Progenitor cell of endocrine pancreas (in vitro differentiated cells): ENCODE measurements around the gene GALNT9. TPM values are rescaled to one million over a fixed set of nuclear protein-coding genes. Genes with fewer than 3 reads are reported as not detected.

Source experiments
- DNase-seq: peaks from one replicate; pipeline ENCODE4 v3.0.0; 2021; ENCODE audit warnings: low spot score; ENCODE audit not compliant: unreplicated experiment
- H3K27ac Mint-ChIP-seq: 2 replicates; pipeline ENCODE4 v1.8.0; 2021; ENCODE audit warnings: mild to moderate bottlenecking, moderate library complexity, mixed read lengths
- H3K27me3 Mint-ChIP-seq: 2 replicates; pipeline ENCODE4 v1.8.0; 2021; ENCODE audit warnings: mixed read lengths
- H3K36me3 Mint-ChIP-seq: 2 replicates; pipeline ENCODE4 v1.8.0; 2022; ENCODE audit warnings: mixed read lengths; ENCODE audit not compliant: insufficient read depth
- H3K4me1 Mint-ChIP-seq: 2 replicates; pipeline ENCODE4 v1.8.0; 2021; ENCODE audit warnings: low read depth, mixed read lengths
- H3K4me3 Mint-ChIP-seq: 2 replicates; pipeline ENCODE4 v1.8.0; 2021; ENCODE audit warnings: low read depth, mild to moderate bottlenecking, moderate library complexity, mixed read lengths
- H3K9me3 Mint-ChIP-seq: 2 replicates; pipeline ENCODE4 v1.8.0; 2021; ENCODE audit warnings: low read depth, mixed read lengths
- CTCF ChIP-seq: fragments of 200-600 bp; sonication (generic); IDR thresholded peaks from one replicate; pipeline ENCODE4 v1.5.0; 2021; ENCODE audit warnings: antibody characterized with exemption, mild to moderate bottlenecking; ENCODE audit not compliant: unreplicated experiment
- total RNA-seq: library from RNA; stranded (reverse); gene quantifications from 2 replicates; pipeline ENCODE4 v1.2.1, GENCODE V29; 2021

The GALNT9 gene
- total RNA-seq, 1 donor from 2014 or later = 0.36 TPM

DNA sequence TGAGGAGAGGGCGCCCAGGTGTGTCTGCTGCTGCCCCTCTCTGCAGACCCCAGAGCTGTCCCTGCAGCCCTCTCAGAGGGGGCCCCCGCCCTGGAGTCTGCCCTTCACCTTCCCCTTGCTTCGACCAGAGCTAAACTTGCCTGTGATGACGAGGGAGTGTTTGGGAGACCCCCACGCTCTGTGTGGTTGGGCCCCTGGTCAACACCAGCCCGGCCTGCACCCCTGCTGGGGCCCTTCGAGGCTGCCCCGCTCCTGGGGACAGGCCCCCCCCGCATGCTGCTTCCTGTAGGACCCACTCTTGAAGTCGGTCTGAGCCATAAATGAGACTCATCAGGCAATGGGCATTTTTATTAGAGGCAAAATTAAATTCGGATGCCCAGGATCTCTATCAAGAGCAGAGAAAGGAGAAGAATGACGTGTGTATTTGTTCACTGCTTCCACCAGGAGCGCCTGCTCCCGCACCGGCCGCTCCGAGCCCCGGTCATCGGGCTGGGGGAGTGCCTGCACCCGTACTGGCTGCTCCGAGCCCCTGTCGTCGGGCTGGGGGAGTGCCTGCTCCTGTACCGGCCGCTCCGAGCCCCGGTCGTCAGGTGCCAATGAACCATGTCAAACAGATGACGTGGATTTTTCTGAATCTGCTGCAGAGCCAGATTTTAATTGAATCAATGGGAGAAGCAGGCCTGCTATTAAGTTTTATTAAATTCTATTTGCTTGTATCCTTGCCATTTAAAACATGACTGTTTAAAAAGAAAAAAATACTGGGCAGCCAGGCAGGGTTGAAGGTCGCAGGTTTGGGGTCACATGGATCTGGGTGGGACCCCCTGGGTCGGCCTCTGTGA lies 137.5 kb downstream of the GALNT9 start:
- H3K36me3 Mint-ChIP-seq = no peaks in the 10 kb centered on the region
- peaks cover 7% of the 10 kb centered on the region for H3K9me3 Mint-ChIP-seq
- peaks cover 69% of the 10 kb centered on the region for H3K27me3 Mint-ChIP-seq
- no peak overlapping the region for H3K4me3 Mint-ChIP-seq
- DNase-seq = no peak
- no peak overlapping the region for H3K27ac Mint-ChIP-seq
- H3K4me1 Mint-ChIP-seq = peaks cover 2% of the 10 kb centered on the region
- no peak for TF ChIP-seq CTCF

DNA sequence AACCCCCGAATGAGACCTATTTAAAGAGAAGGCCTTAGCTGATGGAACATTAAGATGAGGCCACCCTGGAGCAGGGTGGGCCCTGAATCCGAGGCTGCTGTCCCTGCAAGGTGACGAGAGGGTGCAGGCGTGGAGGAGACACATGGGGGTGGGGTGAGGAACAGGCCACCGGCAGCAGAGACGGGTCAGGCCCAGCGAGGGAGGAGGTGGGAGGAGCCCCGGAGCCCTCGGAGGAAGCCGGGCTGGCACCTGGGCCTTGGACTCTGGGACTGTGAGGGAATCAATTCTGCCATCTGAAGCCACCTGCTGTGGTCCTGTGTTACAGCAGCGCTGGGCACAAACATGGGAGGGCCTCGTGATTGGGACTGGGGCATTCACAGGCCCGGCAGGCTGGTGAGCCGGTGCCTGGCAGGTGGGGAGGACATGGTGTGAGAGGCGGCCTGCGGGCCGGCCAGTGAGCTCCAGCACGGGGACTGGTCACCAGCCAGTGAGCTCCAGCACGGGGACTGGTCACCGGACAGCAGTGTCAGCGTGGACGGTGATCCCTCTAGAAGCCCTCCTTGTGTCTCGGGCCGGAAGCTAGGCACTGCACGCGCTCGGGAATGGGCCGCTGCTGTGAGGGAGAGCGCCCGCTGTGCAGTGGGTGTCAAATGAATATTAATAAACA lies 138.4 kb downstream of the GALNT9 start:
- Mint-ChIP-seq H3K27ac (no peak overlapping the region), H3K9me3 (peaks cover 7% of the 10 kb centered on the region), H3K27me3 (peaks cover 74% of the 10 kb centered on the region), H3K4me3 (peak overlapping the region; percentile 19), H3K36me3 (no peaks in the 10 kb centered on the region), H3K4me1 (peaks cover 2% of the 10 kb centered on the region)
- DNase-seq = no peak
- TF ChIP-seq CTCF = no peak

GRCh38 chr12:132190012-132190755 lies 139.2 kb downstream of the GALNT9 start:
- Mint-ChIP-seq H3K9me3 (peaks cover 7% of the 10 kb centered on the region), H3K4me3 (peak overlapping the region; percentile 69), H3K4me1 (peaks cover 2% of the 10 kb centered on the region), H3K27ac (no peak overlapping the region), H3K27me3 (peaks cover 80% of the 10 kb centered on the region), H3K36me3 (no peaks in the 10 kb centered on the region)
- TF ChIP-seq CTCF = no peak
- no peak for DNase-seq

GRCh38 chr12:132189378-132190011 lies 139.9 kb downstream of the GALNT9 start:
- H3K27ac Mint-ChIP-seq = peak overlapping the region; percentile 79
- no peak for TF ChIP-seq CTCF
- H3K27me3 Mint-ChIP-seq = peaks cover 81% of the 10 kb centered on the region
- peaks cover 2% of the 10 kb centered on the region for H3K4me1 Mint-ChIP-seq
- peak overlapping the region; percentile 69 for H3K4me3 Mint-ChIP-seq
- no peaks in the 10 kb centered on the region for H3K36me3 Mint-ChIP-seq
- H3K9me3 Mint-ChIP-seq = peaks cover 7% of the 10 kb centered on the region
- DNase-seq = peak; percentile 62

GRCh38 chr12:132188916-132189325 lies 140.5 kb downstream of the GALNT9 start:
- H3K4me3 Mint-ChIP-seq = peak overlapping the region; percentile 65
- peaks cover 81% of the 10 kb centered on the region for H3K27me3 Mint-ChIP-seq
- H3K27ac Mint-ChIP-seq = no peak overlapping the region
- H3K36me3 Mint-ChIP-seq = no peaks in the 10 kb centered on the region
- peaks cover 2% of the 10 kb centered on the region for H3K4me1 Mint-ChIP-seq
- no peak for TF ChIP-seq CTCF
- no peak for DNase-seq
- H3K9me3 Mint-ChIP-seq = peaks cover 3% of the 10 kb centered on the region
